Effector CD8-positive, alpha-beta T cell (primary cell): Measurements from ENCODE around the gene CTCFL.
A peak's percentile ranks its signal among the peaks of the same experiment; 100 is the strongest.
"Not testable (repeated sequence)": the region's sequence is repeated elsewhere in the genome, so short reads cannot be mapped to it uniquely, and the experiment has no call there.

Source experiments
- DNase-seq: peaks from one replicate; lab custom pipeline; 2025; lab: John Stamatoyannopoulos, UW

Gene CTCFL

GRCh38 chr20:57536120-57536708 lies 11.3 kb upstream of the CTCFL start:
- no peak for DNase-seq

- no peak for DNase-seq
These were observed 10.4 kb upstream of the CTCFL start for GRCh38 chr20:57535297-57535696.

- no peak for DNase-seq
These were observed 7.2 kb upstream of the CTCFL start for GRCh38 chr20:57532104-57532503.

GRCh38 chr20:57530327-57530981 lies 5.5 kb upstream of the CTCFL start:
- no peak for DNase-seq

GRCh38 chr20:57529810-57530209 lies 4.9 kb upstream of the CTCFL start:
- DNase-seq: no peak

- DNase-seq: no peak
These were observed 4.2 kb upstream of the CTCFL start for GRCh38 chr20:57529160-57529585.

- no peak for DNase-seq
These were observed 3.2 kb upstream of the CTCFL start for GRCh38 chr20:57528148-57528547.

- DNase-seq: no peak
These were observed 2.8 kb upstream of the CTCFL start for GRCh38 chr20:57527728-57528127.

GRCh38 chr20:57526885-57527460 lies 2.0 kb upstream of the CTCFL start:
- no peak for DNase-seq

GRCh38 chr20:57526087-57526884 lies 1.3 kb upstream of the CTCFL start:
- no peak for DNase-seq

- DNase-seq: no peak
These were observed 567 bp upstream of the CTCFL start for GRCh38 chr20:57525328-57526086.

- no peak for DNase-seq
These were observed 1.2 kb downstream of the CTCFL start for GRCh38 chr20:57523782-57524181.

GRCh38 chr20:57522380-57523140 lies 2.4 kb downstream of the CTCFL start:
- DNase-seq: no peak

- DNase-seq: no peak
These were observed 7.0 kb downstream of the CTCFL start for GRCh38 chr20:57517904-57518303.

GRCh38 chr20:57514273-57514751 lies 10.6 kb downstream of the CTCFL start:
- DNase-seq: peak; percentile 15

- DNase-seq: no peak
These were observed 11.7 kb downstream of the CTCFL start for GRCh38 chr20:57513199-57513598.

- DNase-seq: no peak
These were observed 12.5 kb downstream of the CTCFL start for GRCh38 chr20:57512432-57512831.

- DNase-seq: not testable (repeated sequence)
These were observed 13.2 kb downstream of the CTCFL start for GRCh38 chr20:57511709-57512108.

GRCh38 chr20:57509665-57510237 lies 15.2 kb downstream of the CTCFL start:
- DNase-seq: no peak

- no peak for DNase-seq
These were observed 16.1 kb downstream of the CTCFL start for GRCh38 chr20:57508831-57509230.

GRCh38 chr20:57508381-57508780 lies 16.6 kb downstream of the CTCFL start:
- DNase-seq: no peak
